HG03025 (cell line): ENCODE measurements around the gene VSIG8.
A peak's percentile ranks its signal among the peaks of the same experiment; 100 is the strongest.
"Not testable (repeated sequence)": the region's sequence is repeated elsewhere in the genome, so short reads cannot be mapped to it uniquely, and the experiment has no call there.

ENCODE experiments used
- ATAC-seq: cut with Tn5 transposase; IDR thresholded peaks from one replicate; pipeline ENCODE4 v1.9.1; 2021; ENCODE audit warnings: mild to moderate bottlenecking, moderate library complexity; ENCODE audit not compliant: unreplicated experiment, low FRiP score

The VSIG8 gene, protein sequence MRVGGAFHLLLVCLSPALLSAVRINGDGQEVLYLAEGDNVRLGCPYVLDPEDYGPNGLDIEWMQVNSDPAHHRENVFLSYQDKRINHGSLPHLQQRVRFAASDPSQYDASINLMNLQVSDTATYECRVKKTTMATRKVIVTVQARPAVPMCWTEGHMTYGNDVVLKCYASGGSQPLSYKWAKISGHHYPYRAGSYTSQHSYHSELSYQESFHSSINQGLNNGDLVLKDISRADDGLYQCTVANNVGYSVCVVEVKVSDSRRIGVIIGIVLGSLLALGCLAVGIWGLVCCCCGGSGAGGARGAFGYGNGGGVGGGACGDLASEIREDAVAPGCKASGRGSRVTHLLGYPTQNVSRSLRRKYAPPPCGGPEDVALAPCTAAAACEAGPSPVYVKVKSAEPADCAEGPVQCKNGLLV

DNA sequence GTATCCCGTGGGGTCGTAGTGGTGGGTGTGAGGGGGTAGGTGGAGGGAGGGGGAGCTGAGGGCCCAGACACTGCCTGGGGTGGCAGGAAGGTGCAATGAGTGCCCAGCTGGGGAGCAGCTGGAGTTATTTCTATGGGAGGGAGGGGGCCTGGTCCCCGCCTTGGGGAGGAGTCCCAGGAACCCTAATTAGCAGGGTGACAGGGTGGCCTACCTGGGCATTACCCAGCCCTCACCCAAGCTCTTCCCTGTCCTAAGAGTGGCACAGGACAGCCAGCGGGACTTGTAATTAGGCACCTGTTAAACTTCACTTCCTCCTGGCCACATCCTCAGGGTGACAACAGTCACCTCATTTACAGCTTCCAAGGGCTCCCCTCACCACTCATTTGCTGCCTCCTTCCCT, at the start of gene VSIG8:
Gene VSIG8 (minus strand): TSS at position 101 of the 400 bp plus-strand sequence. CDS start 136 bp downstream, outside the sequence.
- ATAC-seq = no peak

DNA sequence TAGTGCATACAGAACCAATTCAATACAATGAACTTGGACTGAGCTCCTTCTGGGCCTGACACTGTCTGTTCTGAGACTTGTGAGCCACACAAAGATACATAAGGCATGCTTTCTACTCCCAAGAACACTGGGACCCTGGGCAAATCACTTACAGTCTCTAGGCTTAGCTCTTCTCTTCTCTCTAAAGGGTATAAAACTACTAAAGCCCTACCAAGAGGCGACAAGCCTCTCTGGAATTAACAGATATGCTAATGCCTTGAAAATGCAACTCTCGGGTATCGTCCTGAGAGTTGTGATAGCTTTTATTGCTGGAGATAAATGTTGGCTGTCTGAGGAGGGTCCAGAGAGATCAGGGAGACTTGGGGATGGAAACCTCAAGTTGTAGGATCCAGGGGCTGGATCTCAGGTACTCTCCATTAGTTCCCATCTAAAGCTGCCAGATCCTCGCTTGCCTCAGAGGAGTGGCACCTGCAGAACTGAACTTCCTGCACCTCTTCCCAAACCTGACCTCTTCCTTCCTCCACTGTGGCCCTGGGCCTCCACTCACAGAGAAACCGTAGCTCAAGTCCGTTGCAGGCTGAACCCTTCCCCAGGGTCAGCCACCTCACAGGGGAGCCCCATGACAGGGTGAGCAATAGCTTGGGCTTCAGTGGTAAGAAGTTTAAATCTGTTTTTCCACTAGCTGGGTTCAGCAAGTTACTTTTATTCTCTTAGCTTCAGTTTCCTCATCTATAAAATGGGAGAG, 49.0 kb upstream of the VSIG8 start:
- no peak for ATAC-seq

DNA sequence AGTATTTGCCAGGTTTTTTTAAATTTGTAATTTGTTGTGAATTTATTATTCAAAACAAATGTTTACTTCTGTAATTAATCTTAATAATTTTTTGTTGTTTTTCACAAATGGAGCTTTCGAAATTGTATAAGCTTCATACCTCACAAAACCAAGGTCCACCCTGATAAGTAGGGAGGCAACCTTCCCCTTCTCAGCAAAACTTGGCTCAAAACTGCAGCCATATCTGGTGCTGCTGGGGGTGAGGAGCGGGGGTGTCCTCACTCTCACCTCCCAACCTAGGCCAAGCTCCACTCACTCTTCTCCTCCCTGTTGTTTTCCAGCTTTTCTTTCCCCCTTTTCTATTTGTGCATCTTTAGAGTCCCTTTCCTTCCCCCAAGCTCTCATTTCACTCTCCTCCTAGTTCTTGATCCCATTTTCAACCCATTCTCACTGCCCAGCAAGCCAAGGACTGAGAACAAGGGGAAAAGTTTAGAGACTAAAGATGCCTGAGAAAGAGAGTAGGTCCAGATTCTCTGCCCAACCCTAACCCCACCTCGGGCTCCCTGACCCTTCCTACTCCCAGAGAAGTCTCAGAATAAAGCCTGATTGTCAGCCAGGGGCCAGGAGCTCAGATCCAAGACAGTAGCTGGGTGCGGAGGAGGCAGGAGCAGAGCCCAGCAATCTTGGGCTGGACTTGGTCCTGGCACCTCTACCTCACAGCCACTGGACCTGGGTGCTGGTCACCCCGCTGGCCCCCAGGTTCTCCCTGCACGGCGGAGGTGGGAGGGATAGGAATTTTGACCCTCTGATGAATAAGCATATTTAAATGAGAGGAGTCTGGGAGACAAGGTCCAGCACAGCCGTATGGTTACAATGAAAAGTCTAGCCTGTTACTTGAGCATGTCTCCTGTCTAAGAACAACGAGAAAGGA, 45.8 kb upstream of the VSIG8 start:
- ATAC-seq = no peak

DNA sequence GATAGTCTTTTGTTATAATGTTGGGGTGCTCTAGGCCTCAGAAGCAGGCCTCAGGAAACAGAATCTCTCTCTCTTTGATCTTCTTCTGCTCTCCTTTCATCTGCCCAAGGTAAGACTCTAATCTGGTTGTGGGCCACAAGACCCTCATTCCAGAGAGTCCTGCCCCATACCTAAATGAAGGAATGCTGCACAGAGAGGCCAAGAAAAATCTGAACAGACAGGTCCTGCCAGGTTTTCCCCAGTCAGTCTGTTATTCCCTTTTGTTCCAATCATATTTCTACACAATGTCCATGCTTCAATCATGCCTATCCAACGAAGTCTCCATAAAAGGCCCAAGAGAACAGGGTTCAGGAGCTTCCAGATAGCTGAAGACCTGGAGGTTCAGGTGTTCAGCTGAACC, 44.5 kb upstream of the VSIG8 start:
- ATAC-seq = no peak

DNA sequence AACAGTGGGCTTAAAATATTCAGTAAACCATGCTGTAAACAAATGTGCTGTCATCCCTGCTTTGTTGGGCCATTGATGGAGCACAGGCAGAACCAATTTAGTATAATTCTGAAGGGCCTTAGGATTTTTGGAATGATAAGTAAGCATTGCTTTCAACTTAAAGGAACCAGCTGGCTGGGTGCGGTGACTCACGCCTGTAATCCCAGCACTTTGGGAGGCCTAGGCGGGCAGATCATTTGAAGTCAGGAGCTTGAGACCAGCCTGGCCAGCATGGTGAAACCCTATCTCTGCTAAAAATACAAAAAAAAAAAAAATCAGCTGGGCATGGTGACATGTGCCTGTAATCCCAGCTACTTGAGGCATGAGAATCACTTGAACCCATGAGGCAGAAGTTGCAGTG, 41.6 kb upstream of the VSIG8 start:
- ATAC-seq = not testable (repeated sequence)

DNA sequence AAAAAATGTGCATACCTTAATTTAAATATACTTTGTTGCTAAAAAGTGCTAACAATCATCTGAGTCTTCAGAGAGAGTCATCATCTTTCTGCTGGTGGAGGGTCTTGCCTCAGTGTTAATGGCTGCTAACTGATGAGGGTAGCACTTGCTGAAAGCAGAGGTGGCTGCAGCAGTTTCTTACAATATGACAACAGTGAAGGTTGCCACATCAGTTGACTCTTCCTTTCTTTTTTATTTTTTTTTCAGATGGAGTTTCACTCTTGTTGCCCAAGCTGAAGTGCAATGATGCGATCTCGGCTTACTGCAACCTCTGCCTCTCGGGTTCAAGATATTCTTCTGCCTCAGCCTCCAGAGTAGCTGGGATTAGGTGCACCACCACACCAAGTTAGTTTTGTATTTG, 40.1 kb upstream of the VSIG8 start:
- ATAC-seq = no peak

DNA sequence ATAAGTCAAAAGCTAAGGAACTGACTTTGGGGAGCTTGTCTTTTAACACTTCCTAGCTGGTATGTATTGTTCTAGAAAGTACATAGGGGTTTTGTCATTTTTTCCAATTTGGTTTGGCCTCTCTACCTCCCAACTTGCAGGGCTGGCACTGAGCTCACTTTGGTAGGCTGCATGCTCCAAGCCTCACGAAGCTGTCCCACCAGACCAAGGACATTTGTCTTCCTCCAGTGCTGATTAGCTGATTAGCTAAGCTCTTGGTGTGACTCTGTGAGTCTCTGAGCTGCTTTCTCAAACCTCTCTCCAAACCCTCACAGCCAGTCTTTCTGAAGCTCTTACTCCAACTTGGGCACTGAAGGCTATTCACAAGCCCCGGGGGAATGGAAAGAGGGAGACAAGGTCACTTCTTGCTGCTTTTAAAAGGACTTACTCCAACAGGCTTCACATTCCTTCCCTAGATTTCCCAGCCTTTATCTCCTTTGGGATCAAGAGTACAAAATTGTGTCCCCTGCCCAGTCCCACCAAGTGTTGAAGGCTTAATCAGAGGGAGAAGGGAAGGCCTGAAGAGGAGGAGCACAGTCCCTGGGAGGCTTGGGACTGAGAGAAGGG, 38.4 kb upstream of the VSIG8 start:
- no peak for ATAC-seq

DNA sequence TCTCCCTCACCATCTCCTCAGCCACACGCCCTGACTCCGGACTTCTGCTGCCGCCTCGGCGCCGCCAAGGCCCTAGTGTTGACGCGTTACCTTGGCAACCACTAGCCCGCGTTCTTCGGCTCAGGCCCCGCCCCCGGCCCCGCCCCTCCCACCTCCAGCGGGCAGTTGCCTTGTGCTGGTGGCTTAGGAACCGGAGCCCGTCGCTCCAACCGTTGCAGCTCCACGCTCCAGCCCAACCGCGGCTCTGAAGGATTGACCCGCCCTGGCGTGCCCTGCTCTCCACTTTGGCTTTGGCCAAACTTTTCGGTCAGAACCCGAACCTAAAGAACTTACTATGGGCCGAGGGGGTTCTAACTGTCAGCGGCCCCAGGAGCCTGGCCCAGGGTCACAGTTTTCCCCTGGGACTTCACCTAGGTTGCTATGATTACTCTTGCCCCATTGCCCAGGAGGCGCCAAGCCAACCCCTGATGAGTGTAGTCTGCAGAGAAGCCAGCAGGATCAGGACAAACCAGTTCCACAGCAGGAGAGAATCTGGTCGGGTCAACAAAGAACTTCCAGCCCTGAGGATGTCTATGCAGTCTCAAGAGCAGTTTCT, 37.7 kb upstream of the VSIG8 start, which contains the start of gene CFAP45:
Gene CFAP45 (minus strand): TSS at position 80 of the 595 bp plus-strand sequence. CDS start 67 bp downstream, at position 13.
- ATAC-seq = no peak

DNA sequence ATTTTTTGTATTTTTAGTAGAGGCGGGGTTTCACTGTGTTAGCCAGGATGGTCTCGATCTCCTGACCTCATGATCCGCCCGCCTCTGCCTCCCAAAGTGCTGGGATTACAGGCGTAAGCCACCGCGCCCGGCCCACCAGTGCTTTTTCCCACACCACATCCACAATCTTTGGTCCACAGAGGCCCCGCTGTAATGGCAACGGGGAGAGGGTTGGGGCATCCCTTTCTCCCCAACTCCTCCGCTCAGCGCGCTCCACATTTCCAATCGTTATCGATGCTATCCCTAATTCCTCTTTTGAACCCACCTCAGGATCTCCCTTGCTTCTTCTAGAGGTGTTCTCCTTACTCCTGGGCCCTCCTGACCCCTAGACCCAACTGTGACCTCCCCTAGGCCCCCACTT, 37.2 kb upstream of the VSIG8 start:
- ATAC-seq = not testable (repeated sequence)

DNA sequence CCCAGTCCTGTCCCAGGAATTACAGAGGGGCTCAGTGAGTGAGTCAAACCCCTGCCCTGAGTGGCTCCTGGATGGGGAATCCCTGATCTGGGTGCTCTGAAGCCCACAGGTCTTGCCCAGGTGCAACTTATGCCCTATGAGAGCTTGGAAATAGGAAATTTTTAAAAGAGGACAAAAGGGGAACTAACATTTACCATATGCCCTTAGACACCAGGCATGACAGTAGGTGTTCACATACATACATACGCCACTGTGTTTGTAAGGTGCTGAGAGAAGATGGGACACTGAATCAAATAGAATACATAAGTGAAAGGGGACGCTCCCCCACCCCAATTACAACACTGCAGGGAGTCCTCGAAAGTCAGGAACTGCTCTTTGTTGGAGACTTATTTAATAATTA, 36.1 kb upstream of the VSIG8 start:
- no peak for ATAC-seq

DNA sequence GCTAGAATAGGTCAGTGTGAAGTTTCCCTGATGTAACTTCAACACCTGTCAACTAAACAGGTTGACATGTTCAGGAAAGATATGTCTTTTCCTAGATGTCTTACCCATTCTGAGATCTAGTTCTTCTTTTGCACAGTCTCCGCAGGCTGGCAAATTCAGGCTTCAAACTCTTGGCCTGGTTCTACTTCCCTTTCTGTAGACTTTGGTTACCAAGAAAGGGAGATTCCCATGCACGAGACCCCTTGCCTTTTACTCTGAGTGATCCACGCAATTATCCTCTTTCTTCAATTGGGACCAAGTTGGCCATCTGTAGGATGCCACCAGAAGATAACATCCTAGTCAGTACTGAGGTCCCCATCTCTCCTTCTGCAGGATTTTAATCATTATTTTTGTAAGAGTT, 35.5 kb upstream of the VSIG8 start:
- no peak for ATAC-seq

DNA sequence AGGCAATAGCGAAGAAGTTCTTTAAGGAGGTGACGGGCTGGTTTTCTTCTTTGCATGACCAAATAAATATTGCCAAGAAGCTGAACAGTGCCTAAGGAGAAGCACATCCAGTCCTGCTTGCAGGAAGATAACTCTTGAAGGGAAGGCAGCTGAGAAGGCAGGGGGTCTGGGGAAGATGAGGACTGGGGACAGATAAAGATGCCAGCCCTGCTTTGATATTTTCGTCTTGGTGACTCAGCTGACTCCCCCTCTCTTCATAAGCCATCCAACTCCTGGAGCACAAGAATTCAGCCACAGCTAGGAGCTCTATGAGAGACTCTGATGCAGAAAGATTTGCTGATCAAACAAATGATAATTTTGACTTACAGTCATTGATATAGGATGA, 34.1 kb upstream of the VSIG8 start:
- no peak for ATAC-seq

DNA sequence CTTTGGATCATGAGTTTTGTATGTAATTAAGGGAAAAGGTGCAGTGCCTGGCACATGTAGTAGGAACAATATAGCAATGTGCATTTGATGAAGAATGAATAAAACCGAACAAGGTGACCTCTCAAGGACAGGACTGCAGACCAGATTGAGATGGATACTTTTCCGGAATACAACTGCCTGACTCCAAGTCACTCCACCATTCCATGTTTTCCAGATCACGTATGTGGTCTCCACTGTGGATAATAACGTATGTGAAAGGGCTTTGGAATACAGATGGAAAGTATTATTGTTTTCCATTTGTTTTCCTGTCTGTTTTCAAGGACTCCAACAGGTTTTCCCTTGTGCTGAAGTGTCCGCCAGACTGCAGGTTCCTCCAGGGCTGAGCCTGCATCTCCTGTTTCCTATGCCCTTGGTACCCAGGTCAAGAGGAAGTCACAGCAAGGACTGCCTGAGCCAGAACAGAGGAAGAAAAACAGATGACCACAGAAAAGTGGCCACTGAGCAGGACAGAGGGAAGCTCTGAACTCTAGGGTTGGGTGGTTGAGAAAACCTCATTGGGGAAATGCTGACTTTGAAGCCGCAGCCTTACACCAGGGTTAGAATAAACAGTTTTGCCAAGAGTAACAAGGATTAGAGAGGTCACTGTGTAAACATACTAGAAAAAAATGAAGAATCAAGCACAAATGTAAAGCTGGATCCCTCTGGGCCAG, 33.5 kb upstream of the VSIG8 start:
- no peak for ATAC-seq

DNA sequence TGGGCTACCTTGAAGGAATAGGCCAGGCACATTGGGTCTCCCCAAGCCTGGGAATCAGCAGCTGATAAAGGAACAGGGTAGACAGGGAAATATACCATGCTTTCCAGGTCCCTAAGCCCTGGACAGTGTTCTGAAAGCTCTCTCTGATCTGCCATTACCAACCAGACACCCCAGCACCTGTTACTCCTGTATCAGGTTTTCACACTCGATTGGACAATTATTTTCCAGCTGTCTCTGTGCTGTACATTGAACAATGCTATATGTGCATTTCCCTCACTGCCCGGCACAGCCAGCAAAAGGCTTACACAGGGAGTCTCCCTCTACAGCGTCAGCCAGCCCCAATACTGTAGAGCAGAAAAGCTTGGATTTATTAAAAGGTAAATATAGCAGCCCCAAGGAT, 32.8 kb upstream of the VSIG8 start:
- ATAC-seq = no peak

DNA sequence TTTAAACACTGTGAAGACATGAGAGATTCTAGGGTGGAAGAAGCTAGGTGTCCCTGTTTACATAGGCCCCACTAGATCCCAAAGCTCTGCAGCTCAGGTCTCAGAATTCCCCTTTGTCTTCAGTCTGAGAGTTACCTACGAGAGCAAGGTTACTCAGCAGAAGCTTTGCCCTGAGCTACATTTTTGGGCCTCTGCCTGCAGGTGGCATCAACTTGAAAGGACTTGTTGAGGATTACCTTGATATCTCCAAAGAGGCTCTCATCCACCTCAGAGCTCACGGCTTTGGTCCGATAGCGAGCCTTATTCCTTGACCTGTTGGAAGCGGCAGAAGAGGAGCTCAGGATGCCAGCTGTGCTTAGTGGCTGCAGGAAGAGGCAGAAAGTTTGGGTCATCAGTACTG, 30.5 kb upstream of the VSIG8 start:
- no peak for ATAC-seq

DNA sequence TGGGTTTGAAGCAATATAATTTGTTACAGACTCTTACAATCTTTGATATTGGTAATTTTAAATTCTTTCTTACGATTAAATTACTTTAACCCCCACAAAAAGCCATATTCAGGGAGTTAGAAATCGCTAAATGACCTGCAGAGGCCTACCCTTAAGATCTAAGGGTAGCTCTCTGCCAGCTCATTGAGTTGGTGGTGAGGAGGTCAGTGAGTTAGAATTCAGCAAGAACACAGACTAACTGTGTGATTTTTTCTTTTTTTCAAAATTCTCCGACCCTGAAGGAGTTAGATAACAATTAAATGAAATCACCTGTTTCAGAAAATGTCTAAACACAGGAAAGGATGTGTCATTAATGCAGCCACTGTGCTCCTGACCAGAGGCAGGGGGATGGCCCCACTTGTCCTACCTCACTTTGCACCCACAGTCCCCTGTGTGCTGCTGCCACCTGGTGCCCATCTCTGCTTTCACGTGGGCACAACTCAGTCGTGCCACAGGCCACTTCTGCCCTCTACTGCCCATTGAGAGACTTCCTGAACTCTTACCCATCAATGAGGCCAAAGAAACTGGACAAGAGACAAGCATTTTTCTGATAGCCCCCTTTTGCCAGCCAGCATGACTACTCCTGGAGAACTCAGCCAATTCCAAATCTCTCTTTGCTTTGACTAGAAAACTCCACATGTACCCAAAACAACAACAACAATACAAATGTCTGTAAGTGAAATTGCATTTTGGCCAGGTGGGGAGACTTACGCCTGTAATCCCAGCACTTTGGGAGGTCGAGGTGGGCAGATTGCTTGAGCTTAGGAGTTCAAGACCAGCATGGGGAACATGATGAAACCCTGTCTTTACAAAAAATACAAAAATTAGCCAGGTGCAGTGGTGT, 29.1 kb upstream of the VSIG8 start:
- ATAC-seq = no peak

DNA sequence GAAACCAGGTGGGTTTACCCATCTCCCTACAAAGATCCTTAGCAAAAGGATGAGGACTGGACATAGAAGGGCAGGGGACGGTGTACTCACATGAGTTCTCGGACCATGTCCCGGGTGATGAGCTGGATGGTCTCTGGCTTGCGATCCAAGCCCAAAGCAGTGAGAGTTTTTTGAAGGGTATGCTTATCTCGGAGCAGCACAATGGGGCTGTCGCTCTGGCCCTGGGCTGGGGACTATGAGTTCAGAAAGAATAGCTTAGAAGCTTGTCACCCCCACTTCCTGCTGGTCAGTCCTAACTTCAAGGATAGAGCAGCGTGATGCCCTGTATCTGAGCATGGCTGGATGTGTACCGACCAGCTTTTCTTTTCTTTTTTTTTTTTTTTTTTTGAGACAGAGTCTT, 27.9 kb upstream of the VSIG8 start:
- ATAC-seq = no peak

DNA sequence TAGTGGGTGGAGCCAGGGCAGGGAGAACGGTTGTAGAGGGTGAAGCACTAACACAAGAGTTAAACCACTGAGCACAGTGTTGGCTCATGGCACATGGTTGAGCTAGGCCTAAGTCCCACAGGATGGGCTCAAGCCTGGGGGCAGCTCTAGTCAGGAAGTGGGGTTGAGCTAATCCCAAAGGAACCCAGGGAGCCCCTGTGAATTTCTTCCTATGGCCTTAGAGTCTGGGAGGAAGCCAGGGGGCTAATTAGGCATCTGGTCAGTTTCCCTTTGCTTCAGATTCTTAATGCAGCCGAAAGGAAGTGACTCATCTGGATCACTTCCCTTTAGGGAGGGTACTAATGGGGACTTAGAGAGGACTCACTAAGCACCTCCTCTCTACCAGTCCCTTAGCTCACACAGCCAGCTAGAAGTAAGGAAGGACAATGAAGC, 27.4 kb upstream of the VSIG8 start:
- peak; percentile 82 for ATAC-seq
